IPS-18a (cell line): ENCODE results near the gene NUP58.

Experiments
- H3K27ac ChIP-seq: one replicate; pipeline ENCODE4 v1.5.1; 2013; ENCODE audit warnings: low read length
- H3K27me3 ChIP-seq: one replicate; pipeline ENCODE4 v1.6.1; 2013; ENCODE audit warnings: mild to moderate bottlenecking, low read length; ENCODE audit not compliant: control insufficient read depth, insufficient read depth
- H3K36me3 ChIP-seq: one replicate; pipeline ENCODE4 v1.6.1; 2013; ENCODE audit warnings: low read depth, low read length; ENCODE audit not compliant: control insufficient read depth
- H3K4me1 ChIP-seq: one replicate; pipeline ENCODE4 v1.6.1; 2013; ENCODE audit warnings: low read depth, low read length; ENCODE audit not compliant: control insufficient read depth
- H3K4me3 ChIP-seq: one replicate; pipeline ENCODE4 v1.5.1; 2013; ENCODE audit warnings: low read length
- H3K9ac ChIP-seq: one replicate; pipeline ENCODE4 v1.6.1; 2013; ENCODE audit warnings: mild to moderate bottlenecking, low read length, moderate library complexity
- H3K9me3 ChIP-seq: one replicate; pipeline ENCODE4 v1.6.1; 2013; ENCODE audit warnings: low read depth, low read length; ENCODE audit not compliant: control insufficient read depth

Gene NUP58

DNA sequence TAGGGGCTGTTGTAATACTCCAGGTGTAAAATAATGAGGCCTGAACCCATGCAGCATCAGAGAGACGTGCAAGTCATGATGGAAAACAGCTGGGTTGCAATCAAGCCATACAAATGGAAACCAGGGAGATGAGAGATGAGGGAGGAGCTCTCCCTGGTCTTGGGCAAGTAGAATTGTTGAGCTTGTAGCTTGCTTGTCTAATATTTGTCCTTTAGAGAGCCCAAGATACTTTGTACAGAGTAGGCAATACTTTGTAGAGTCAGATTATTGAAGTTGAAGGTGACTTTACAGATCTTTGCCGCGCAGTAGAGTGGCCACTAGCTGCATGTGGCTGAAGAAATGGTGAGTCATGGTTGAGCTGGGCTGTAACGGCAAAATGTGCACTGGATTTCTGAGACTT is 78.7 kb downstream of the NUP58 start:
- Histone ChIP-seq H3K9me3 (no peaks in the 10 kb centered on the region), H3K4me1 (no peaks in the 10 kb centered on the region), H3K27me3 (no peaks in the 10 kb centered on the region), H3K4me3 (no peak overlapping the region), H3K9ac (no peak overlapping the region), H3K36me3 (no peaks in the 10 kb centered on the region), H3K27ac (no peak overlapping the region)

DNA sequence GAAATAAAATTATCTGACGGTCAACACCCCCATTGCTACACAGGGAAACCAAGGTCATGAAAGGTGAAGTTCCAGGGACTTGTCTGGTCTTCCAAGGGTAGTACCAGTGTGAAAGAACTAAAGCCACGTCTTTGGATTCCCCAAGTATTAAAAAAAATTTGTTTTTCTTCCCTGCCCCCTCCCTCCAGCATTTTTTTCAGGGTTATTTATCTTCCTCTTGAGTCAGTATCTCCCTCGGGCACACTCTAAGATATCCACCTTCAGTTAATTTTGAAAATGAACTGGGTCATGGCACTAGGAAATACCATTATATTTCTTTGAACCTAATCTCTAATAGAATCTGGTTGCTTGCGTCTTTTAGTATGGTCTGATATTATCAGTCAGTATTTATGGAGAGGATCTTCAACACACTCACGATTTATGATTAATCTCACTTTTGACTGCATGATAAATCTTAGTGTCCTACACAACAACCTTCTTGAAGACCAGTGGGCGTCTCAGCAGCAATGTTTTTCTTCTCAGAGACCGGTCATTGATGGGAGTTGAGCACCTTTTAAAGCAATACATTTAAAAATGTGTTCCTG is 79.4 kb downstream of the NUP58 start:
- H3K4me3 ChIP-seq, result no peak overlapping the region
- no peaks in the 10 kb centered on the region for H3K36me3 ChIP-seq
- H3K9me3 ChIP-seq, result no peaks in the 10 kb centered on the region
- no peaks in the 10 kb centered on the region for H3K27me3 ChIP-seq
- no peak overlapping the region for H3K27ac ChIP-seq
- no peak overlapping the region for H3K9ac ChIP-seq
- no peaks in the 10 kb centered on the region for H3K4me1 ChIP-seq

DNA sequence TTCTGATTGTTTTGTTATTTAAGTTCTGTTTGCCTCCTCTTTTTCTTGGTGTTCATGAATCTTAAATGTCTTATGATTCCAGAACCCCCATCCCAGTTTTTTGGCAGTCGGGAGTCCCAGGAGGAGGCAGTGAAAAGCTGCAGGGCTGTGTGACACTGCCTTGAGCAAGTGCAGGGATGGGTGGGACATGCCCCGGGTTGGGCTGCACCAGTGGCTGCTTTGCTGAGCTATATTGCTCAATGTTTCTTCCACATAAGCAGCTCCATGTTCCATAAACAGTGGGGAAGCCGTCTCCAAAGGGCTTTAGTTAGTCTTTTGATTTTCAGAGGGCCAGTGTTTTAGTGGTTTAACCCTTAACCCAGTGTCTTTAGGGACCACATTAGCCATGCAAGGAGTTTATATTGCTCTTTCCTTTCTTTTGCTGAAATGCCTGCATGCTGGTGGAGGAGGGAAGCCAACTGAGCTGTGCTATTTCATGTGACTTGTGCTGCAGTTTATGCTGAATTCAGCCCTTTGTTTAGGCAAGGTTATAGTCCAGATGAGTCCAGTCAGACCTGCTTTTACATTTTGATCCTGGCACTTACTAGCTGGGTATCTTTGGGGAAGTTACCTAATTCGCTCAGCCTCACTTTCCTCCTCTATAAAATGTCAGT is 83.5 kb downstream of the NUP58 start:
- no peaks in the 10 kb centered on the region for H3K27me3 ChIP-seq
- H3K4me1 ChIP-seq, result no peaks in the 10 kb centered on the region
- H3K9me3 ChIP-seq, result no peaks in the 10 kb centered on the region
- H3K27ac ChIP-seq, result no peak overlapping the region
- H3K36me3 ChIP-seq, result no peaks in the 10 kb centered on the region
- no peak overlapping the region for H3K4me3 ChIP-seq
- H3K9ac ChIP-seq, result no peak overlapping the region

DNA sequence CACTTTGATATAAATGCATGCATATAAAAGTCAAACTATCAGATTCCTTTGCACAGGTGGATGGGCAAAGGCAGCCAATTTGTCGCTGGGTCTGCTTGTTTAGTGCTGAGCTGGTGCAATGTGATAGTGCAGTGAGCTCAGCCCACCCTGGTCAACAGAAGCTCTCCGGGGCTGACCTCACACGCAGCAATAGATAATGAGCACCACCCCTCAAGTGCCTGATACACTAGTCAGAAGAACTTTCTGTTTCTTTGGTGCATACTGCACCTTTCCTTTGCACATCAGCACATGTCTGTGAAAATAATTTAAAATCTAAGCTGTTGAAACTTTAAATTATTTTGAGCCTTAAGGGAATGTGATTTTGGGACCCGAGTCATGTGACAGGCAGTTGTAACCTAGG is 90.5 kb downstream of the NUP58 start:
- H3K4me3 ChIP-seq, result no peak overlapping the region
- no peak overlapping the region for H3K27ac ChIP-seq
- no peaks in the 10 kb centered on the region for H3K27me3 ChIP-seq
- no peak overlapping the region for H3K9ac ChIP-seq
- no peaks in the 10 kb centered on the region for H3K9me3 ChIP-seq
- H3K36me3 ChIP-seq, result no peaks in the 10 kb centered on the region
- H3K4me1 ChIP-seq, result peaks cover 6% of the 10 kb centered on the region
